DMS153 (cell line): Measurements from ENCODE around the gene OR10H2.
"Not testable (repeated sequence)": the region's sequence is repeated elsewhere in the genome, so short reads cannot be mapped to it uniquely, and the experiment has no call there.

Experiments
- DNase-seq: peaks from one replicate; lab custom pipeline; 2025; lab: John Stamatoyannopoulos, UW

Gene OR10H2, protein sequence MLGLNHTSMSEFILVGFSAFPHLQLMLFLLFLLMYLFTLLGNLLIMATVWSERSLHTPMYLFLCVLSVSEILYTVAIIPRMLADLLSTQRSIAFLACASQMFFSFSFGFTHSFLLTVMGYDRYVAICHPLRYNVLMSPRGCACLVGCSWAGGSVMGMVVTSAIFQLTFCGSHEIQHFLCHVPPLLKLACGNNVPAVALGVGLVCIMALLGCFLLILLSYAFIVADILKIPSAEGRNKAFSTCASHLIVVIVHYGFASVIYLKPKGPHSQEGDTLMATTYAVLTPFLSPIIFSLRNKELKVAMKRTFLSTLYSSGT

GRCh38 chr19:15727724-15728123, at the start of gene OR10H2:
Gene OR10H2 (plus strand): TSS chr19:15728024. CDS start chr19:15728044, 20 bp downstream.
- no peak for DNase-seq

DNA sequence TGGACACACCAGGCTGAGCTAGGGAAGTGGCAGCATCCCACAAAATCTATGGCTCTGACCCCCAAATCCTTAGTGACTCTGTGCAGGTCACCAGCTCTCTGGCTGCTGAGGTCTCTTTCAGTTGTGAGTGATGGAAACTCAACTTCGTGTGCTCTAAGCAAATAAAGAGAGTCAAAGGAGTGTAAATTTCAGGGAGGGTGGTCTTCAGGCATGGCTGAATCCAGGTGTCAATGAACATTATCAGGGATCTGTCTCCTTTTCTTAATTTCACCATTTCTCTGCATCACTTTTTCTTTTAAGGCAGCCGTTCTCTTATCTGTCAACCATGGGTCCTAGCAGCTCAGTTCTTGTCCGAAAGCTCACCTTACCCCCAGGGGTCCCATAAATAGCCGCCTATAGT, 48.7 kb upstream of the OR10H2 start:
- no peak for DNase-seq

- DNase-seq = not testable (repeated sequence)
These were observed 48.0 kb upstream of the OR10H2 start for GRCh38 chr19:15679865-15680264.

GRCh38 chr19:15680478-15681322, 47.1 kb upstream of the OR10H2 start:
- no peak for DNase-seq

- DNase-seq = no peak
These were observed 44.4 kb upstream of the OR10H2 start for GRCh38 chr19:15683411-15683810.

- DNase-seq = no peak
These were observed 43.0 kb upstream of the OR10H2 start for GRCh38 chr19:15684828-15685227.

GRCh38 chr19:15696654-15697194, 31.1 kb upstream of the OR10H2 start:
- no peak for DNase-seq

GRCh38 chr19:15701757-15702533, 25.9 kb upstream of the OR10H2 start:
- peak; percentile 67 for DNase-seq

DNA sequence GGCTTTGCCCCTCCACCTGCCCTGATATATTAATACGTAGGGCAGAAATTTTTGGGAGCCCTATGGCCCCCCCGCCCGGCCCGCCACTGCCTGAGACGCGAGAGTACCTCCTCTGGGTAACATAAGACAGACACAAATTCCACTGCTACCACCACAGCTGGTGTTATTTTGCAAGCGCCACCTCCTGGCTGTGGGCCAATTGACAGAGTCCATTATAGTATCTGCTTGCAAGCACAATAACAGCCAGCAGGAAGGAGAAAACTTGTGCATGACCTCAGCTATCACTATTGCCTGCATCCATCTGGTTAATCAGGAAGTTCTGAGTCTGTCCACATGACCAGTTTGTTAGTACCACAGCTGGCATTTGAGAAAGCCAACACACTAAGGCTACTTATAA, 25.3 kb upstream of the OR10H2 start:
- DNase-seq = peak; percentile 85

- no peak for DNase-seq
These were observed 13.2 kb upstream of the OR10H2 start for GRCh38 chr19:15714638-15715037.

DNA sequence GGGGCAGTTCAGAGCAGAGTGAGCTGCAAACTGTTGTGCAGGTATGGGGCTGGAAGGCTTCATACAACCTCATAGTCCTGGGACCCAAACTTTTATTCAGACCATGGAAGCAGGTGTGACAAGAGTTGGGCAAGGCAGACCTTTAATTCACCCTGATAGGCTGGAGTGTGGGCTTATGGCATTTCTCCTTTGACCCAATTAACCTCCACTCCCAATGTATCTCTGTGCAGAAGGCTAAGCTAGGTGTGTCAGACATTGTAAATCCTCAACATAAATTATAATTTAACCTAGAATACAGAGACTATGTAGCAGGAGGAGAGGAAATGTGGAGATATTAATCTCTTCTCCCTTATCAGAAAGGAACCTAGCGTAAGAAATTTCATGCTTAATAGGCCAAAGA, 12.2 kb upstream of the OR10H2 start:
- no peak for DNase-seq

DNA sequence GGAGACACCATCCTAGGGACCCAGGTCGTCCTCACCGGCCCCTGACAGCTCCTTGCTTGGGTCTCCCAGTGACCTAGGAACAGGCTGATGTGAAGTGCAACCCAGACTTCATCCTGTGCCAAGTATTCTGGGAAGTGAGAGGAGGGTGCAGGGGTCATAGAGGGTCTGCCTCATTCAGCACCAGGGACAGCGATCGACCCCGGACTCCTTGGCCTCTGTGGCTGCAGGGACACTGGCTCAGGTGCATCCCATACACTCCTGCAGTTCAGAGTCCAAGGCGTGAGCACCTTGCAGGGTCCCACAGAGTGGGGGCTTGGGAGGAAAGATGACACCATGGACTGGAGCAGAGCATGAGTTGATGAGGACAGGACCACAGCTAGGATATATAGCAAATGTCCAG, 10.0 kb upstream of the OR10H2 start:
- no peak for DNase-seq

DNA sequence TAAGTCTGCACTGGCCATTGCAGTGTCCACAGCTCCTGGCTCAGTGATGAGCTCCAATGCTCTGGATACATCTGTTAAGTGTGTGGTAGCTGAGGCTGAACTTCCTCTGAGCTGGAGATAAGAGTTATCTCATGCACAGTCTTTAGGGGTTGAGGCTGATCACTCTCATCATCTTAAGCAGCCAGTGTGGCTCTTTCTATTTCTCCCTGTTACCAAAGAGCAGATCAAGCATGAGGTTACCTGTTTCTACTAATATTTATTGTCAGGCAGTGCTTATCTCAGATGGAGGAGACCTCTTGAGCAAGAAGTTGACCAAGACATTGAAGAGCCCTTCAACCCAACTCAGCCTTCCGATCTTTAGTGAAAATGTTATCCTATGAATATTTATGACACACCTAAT, 6.6 kb upstream of the OR10H2 start:
- no peak for DNase-seq

DNA sequence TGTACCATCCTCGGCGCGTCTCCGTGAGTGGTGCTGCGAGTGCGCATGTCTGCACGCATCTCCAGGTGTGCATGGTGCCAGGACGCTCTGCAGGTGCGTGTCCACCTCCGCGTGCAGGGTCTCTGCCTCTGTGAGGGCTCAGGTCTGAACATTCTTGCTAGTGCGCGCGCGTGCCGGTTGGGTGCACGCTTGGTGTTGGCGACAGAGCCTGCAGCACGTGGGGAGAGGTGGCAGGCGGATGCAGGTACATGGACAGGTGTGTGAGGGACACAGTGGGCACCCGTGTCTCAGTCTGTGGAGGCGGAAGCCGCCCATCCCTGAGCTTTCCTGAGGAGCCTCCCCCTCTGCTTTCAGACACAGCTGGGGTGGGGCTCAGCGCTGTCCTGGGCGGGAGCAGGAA, 4.9 kb upstream of the OR10H2 start:
- DNase-seq = no peak

DNA sequence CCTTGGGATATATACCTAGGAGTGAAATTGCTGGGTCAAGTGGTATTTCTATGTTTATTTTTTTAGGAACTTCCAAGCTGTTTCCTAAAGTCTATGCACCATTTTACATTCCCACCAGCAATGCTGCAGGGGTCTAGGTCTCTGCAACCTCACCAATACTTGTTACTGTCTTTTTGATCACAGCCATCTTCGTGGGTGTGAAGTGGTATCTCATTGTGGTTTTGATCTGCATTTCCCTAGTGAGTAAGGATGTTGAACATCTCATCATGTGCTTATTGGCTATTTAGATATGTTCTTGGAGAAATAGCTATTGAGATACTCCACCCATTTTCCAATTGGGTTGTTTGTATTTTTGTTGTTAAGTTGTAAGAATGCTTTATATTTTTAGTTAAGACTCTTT, 2.7 kb downstream of the OR10H2 start:
- no peak for DNase-seq

DNA sequence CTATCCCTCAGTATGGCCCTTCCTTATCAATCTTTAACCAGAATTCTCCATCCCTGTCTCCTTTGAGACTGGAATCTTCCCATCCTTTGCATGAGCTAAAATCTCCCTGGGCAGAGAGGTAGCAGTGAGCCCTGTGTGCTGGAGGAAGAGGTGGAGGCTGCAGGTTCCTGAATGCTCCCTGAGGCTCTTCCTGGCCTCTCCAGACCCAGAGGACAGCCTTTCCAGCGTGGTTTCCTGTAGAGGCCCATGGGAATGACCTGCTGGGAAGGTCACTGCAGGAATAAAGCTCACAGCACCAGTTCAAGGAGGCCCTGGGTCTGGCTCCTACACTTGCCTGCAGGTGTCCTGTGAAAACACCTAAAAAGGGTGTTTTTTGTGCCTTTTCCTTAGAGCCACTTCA, 4.6 kb downstream of the OR10H2 start:
- DNase-seq = no peak

- no peak for DNase-seq
These were observed 6.1 kb downstream of the OR10H2 start for GRCh38 chr19:15733895-15734294.

GRCh38 chr19:15737722-15738121, 9.9 kb downstream of the OR10H2 start, which contains the start of gene OR10H3:
Gene OR10H3 (plus strand): TSS chr19:15737985. CDS start chr19:15741393, 3,408 bp downstream.
- no peak for DNase-seq

- no peak for DNase-seq
These were observed 13.0 kb downstream of the OR10H2 start for GRCh38 chr19:15740785-15741184.

- DNase-seq = no peak
These were observed 20.4 kb downstream of the OR10H2 start for GRCh38 chr19:15748239-15748638.

DNA sequence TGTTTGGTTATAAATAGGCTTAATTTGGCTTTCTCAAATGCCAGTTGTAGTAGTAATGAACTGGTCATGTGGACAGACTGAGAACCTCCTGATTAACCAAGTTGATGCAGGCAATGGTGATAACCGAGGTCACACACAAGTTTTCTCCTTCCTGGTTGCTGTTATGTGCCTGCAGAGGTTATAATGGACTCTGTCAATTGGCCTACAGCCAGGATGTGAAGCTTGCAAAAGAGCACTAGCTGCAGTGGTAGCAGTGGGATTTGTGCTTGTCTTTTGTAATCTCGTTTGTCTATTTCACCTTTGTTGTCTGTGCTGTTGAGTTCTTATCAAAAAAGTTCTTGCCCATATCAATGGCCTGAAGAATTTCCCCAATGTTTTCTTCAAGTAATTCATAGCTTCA, 30.6 kb downstream of the OR10H2 start:
- DNase-seq = peak; percentile 3

DNA sequence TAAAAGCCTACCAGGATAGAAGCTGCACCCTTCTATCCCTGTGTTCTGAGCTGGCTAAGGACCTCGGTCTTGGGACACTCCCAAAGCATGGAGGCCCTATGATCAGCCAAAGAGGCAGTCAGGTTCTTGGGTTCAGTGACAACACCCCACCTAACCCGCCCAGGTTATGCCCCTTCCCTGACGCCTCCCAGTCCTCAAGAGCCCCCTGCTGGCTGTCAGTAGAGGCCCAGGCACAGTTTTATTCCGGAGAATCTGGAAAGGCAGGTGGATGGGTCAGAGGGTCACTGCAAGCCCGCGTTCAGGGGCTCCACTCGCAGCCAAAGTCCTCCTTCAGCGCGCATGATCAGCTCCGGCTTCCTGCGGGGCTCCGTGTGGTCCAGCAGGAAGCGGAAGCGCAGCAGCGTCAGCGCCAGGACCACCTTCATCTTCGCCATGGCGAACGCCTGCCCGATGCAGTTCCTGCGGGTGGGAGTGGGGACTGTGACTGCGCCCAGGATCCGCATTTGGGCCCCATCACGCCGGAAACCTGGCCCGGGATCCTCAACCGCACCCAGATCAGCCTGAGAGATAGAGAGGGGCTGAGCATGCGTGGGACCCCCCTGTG, 32.2 kb downstream of the OR10H2 start:
- no peak for DNase-seq
